Osteocyte (in vitro differentiated cells): ENCODE results near the gene CNRIP1. TPM values are rescaled to one million over a fixed set of nuclear protein-coding genes. Genes with fewer than 3 reads are reported as not detected.

Source experiments
- DNase-seq: peaks from one replicate; pipeline ENCODE4 v3.0.0; 2021; ENCODE audit warnings: mixed read lengths; ENCODE audit not compliant: unreplicated experiment; ENCODE audit errors: extremely low spot score
- H3K27ac Mint-ChIP-seq: one replicate; pipeline ENCODE4 v1.8.0; 2021; ENCODE audit warnings: mild to moderate bottlenecking, mixed read lengths; ENCODE audit not compliant: unreplicated experiment
- H3K27me3 Mint-ChIP-seq: one replicate; pipeline ENCODE4 v1.8.0; 2021; ENCODE audit warnings: mixed read lengths; ENCODE audit not compliant: unreplicated experiment
- H3K36me3 Mint-ChIP-seq: one replicate; pipeline ENCODE4 v1.8.0; 2021; ENCODE audit warnings: mixed read lengths; ENCODE audit not compliant: unreplicated experiment
- H3K4me1 Mint-ChIP-seq: one replicate; pipeline ENCODE4 v1.8.0; 2021; ENCODE audit warnings: mixed read lengths; ENCODE audit not compliant: unreplicated experiment
- H3K4me3 Mint-ChIP-seq: one replicate; pipeline ENCODE4 v1.8.0; 2021; ENCODE audit warnings: mild to moderate bottlenecking, moderate library complexity, mixed read lengths; ENCODE audit not compliant: unreplicated experiment
- H3K9me3 Mint-ChIP-seq: one replicate; pipeline ENCODE4 v1.8.0; 2021; ENCODE audit warnings: mixed read lengths; ENCODE audit not compliant: unreplicated experiment
- total RNA-seq: library from RNA; stranded (reverse); gene quantifications from 2 replicates; pipeline ENCODE4 v1.2.1, GENCODE V29; 2021
- TF ChIP-seq, protein P1 (sequence below): fragments of 200-600 bp; sonication (generic); IDR thresholded peaks from 2 replicates; pipeline ENCODE4 v1.5.0; 2021; ENCODE audit warnings: antibody characterized with exemption, mild to moderate bottlenecking, moderate library complexity

The CNRIP1 gene
- total RNA-seq, 1 donor from 2014 or later, result 33.9 TPM

- TF ChIP-seq, protein P1, sequence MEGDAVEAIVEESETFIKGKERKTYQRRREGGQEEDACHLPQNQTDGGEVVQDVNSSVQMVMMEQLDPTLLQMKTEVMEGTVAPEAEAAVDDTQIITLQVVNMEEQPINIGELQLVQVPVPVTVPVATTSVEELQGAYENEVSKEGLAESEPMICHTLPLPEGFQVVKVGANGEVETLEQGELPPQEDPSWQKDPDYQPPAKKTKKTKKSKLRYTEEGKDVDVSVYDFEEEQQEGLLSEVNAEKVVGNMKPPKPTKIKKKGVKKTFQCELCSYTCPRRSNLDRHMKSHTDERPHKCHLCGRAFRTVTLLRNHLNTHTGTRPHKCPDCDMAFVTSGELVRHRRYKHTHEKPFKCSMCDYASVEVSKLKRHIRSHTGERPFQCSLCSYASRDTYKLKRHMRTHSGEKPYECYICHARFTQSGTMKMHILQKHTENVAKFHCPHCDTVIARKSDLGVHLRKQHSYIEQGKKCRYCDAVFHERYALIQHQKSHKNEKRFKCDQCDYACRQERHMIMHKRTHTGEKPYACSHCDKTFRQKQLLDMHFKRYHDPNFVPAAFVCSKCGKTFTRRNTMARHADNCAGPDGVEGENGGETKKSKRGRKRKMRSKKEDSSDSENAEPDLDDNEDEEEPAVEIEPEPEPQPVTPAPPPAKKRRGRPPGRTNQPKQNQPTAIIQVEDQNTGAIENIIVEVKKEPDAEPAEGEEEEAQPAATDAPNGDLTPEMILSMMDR, result no peak
- peaks cover 10% of the 10 kb centered on the region for H3K4me1 Mint-ChIP-seq
- peaks cover 7% of the 10 kb centered on the region for H3K9me3 Mint-ChIP-seq
These were observed 20.7 kb upstream of the CNRIP1 start for GRCh38 chr2:68340226-68341061.

DNA sequence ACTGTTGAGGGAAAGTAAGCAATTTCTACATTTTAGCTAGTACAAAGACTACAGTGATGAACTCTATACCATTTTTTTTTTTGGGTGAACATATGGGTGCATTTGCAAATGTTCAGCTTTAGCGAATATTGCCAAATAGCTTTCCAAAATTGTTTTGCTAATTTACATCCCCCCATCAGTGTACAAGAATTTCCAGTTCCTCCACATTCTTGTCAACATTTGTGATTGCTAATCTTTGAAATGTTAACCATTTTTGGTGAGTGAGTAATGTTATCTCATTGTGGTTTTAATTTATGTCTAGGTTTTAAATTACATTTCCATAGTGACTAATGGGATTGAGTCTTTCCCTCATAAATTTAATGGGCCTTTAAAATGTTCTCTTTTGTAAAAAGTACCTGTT, 16.4 kb upstream of the CNRIP1 start:
- H3K27me3 Mint-ChIP-seq, result peaks cover 3% of the 10 kb centered on the region
- no peaks in the 10 kb centered on the region for H3K36me3 Mint-ChIP-seq
- H3K4me1 Mint-ChIP-seq, result peaks cover 6% of the 10 kb centered on the region
- H3K9me3 Mint-ChIP-seq, result peaks cover 7% of the 10 kb centered on the region
- no peak for DNase-seq
- no peak overlapping the region for H3K4me3 Mint-ChIP-seq
- no peak overlapping the region for H3K27ac Mint-ChIP-seq
- TF ChIP-seq, protein P1, result no peak

More at GRCh38 chr2:68340226-68341061, 20.7 kb upstream of the CNRIP1 start:
- no peak for DNase-seq
- Mint-ChIP-seq H3K4me3 (no peak overlapping the region), H3K27me3 (peaks cover 3% of the 10 kb centered on the region), H3K36me3 (no peaks in the 10 kb centered on the region), H3K27ac (no peak overlapping the region)

DNA sequence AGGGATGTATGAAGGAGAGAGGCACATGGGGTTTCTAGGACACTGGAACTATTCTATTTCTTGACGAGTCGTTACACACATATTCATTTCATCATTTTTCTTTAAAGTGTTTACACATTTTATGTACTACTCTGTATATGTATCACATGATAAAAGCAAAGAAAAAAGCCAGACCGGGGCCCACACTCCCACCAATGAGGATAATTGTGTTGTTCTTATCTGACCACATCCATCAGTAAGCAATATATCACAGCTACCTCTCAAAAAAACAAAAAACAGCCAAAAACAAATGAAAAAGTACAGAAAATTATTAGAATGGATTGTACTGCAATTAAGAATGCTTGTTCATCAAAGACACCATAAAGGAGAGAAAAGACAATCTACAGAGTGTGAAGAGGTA, 14.2 kb upstream of the CNRIP1 start:
- Mint-ChIP-seq H3K27me3 (no peaks in the 10 kb centered on the region), H3K9me3 (peaks cover 7% of the 10 kb centered on the region), H3K4me3 (no peak overlapping the region), H3K36me3 (no peaks in the 10 kb centered on the region), H3K27ac (no peak overlapping the region), H3K4me1 (peaks cover 14% of the 10 kb centered on the region)
- TF ChIP-seq, protein P1, result no peak
- DNase-seq, result no peak

- H3K27me3 Mint-ChIP-seq, result no peaks in the 10 kb centered on the region
- H3K36me3 Mint-ChIP-seq, result no peaks in the 10 kb centered on the region
- peaks cover 7% of the 10 kb centered on the region for H3K9me3 Mint-ChIP-seq
- TF ChIP-seq, protein P1, result no peak
- DNase-seq, result no peak
- H3K4me3 Mint-ChIP-seq, result no peak overlapping the region
- no peak overlapping the region for H3K27ac Mint-ChIP-seq
- H3K4me1 Mint-ChIP-seq, result peaks cover 14% of the 10 kb centered on the region
These were observed 13.3 kb upstream of the CNRIP1 start for GRCh38 chr2:68333009-68333408.

DNA sequence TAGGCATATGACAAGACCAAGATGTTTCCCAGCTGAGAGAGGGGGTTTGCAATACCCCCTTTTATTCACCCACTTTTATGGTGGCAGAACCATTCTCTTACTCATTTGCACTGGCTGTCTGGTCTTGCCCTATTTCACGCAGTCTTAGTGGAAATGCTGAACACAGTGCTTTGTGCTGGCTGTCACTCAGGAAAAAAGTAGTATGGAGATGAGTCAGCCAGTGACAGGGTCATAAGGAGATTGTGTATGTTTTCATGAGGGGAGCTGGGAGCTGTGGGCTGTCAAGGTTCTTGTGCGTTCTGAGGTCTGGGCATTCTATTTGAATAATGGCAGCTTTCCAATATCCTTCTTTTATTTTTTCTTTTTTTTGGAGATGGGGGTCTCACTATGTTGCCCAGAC, 10.9 kb upstream of the CNRIP1 start:
- Mint-ChIP-seq H3K36me3 (no peaks in the 10 kb centered on the region), H3K9me3 (no peaks in the 10 kb centered on the region), H3K4me3 (no peak overlapping the region), H3K27ac (no peak overlapping the region), H3K4me1 (peaks cover 8% of the 10 kb centered on the region), H3K27me3 (no peaks in the 10 kb centered on the region)
- TF ChIP-seq, protein P1, result no peak
- DNase-seq, result no peak
